ENCODE data around the gene EEA1. TPM values are rescaled to one million over a fixed set of nuclear protein-coding genes. Genes with fewer than 3 reads are reported as not detected.

Gene EEA1
- total RNA-seq, 1 experiment from 2014 or later: 35.7 TPM

DNA sequence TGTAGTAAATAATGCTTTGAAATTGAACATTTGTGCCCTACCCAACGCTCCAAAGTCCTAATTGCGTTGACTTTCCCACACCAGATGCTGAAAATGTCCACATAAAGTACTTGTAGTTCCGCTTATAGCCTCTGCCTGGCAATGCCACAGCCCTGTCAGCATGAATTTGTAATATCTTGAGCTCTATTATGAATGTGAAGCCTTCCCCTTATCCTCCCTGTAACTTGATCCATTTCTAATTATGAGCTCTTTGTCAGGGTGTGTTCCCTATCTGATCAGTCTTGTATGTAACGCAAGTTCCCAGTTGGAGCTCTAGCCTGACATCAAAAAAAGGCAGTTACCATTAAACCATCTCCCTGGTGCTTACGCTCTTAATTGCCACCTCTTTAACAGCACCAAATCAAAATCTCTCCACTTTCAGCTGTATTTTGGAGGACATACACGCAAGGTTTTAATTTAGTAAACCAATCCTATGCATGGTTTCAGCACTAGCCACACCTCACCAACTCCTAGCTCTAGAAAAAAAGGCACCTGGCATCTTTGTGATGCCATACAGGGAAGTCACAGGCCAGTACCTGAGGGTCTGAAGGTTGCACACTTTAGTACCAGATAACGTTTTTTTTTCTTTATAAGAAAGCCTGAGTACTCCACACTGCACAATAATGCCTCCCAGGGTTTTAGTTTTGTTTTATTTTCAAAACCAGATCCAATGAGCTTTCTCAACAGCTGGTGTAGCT lies 69.3 kb downstream of the EEA1 start:
- intact Hi-C loops (cut with micrococcal nuclease; ENCODE audit: unreplicated experiment): no loop called here
- no TSS peak for BruUV-seq (replicated peaks)
- ChIA-PET CTCF (interaction anchor here (0.6 kb wide), 2 partner anchors 208 to 425 kb away, joined by 3 to 7 read pairs; no protein-coding TSS in a partner anchor), POLR2A (ENCODE audit: low non-redundant PET) (no interaction called here)
- peak; percentile 81 for DNase-seq (ENCODE audit: low spot score)
- H3K27ac ChIP-seq (ENCODE audit: low read depth, low read length, poor library complexity, severe bottlenecking): peak overlapping the region; percentile 35
- no peaks in the 10 kb centered on the region for H3K9me3 ChIP-seq (ENCODE audit: low read depth, low read length, poor library complexity, severe bottlenecking)
- TF ChIP-seq CTCF (conservative IDR thresholded peaks at IDR 0.05; ENCODE audit: low read depth, low read length) (0 out of 2 replicates have a peak, but pooled peaks have one; percentile 15), EZH2 (IDR thresholded peaks at IDR 0.05; ENCODE audit: borderline replicate concordance, low read depth, low read length, poor library complexity, severe bottlenecking) (no peak)
- H3K27me3 ChIP-seq (replicated peaks; ENCODE audit: insufficient read depth, low read depth, low read length, poor library complexity): no peaks in the 10 kb centered on the region
- peaks cover 9% of the 10 kb centered on the region for H3K36me3 ChIP-seq (ENCODE audit: insufficient read depth, low read length, poor library complexity, severe bottlenecking)
- peaks cover 14% of the 10 kb centered on the region for H3K4me1 ChIP-seq (ENCODE audit: insufficient read depth, low read length, poor library complexity, severe bottlenecking)
- peak overlapping the region; percentile 6 for H3K4me3 ChIP-seq (ENCODE audit: low read depth, low read length, poor library complexity, severe bottlenecking)

DNA sequence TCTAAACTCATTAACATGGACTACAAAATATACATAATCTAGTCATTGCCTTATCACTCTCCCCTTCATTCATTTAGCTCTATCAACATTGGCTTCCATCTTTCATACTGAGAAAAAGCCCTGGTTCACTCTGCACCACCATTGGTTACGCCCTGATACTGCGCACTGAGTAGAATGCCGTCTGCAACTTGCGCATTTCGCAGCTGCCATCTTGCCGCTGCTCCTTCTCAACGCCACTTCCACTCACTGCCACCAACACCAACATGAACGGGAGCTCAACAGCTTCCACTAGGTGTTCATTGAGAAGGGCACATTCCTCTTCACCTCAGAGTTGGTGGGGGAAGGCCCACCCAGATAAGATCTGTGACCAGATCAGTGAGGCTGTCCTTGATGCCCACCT lies 71.3 kb downstream of the EEA1 start:
- POLR2A ChIA-PET (ENCODE audit: low non-redundant PET): interaction anchor here (0.6 kb wide), 1 partner anchor 297 kb away, joined by 3 read pairs; no protein-coding TSS in a partner anchor
- intact Hi-C loops (cut with micrococcal nuclease; ENCODE audit: unreplicated experiment): no loop called here
- H3K4me3 ChIP-seq (ENCODE audit: low read depth, low read length, poor library complexity, severe bottlenecking): no peak overlapping the region
- CTCF ChIA-PET: no interaction called here
- BruUV-seq (replicated peaks): no TSS peak
- no peak for DNase-seq (ENCODE audit: low spot score)
- no peaks in the 10 kb centered on the region for H3K27me3 ChIP-seq (replicated peaks; ENCODE audit: insufficient read depth, low read depth, low read length, poor library complexity)
- no peaks in the 10 kb centered on the region for H3K9me3 ChIP-seq (ENCODE audit: low read depth, low read length, poor library complexity, severe bottlenecking)
- H3K4me1 ChIP-seq (ENCODE audit: insufficient read depth, low read length, poor library complexity, severe bottlenecking): peaks cover 14% of the 10 kb centered on the region
- no peak for TF ChIP-seq CTCF (conservative IDR thresholded peaks at IDR 0.05; ENCODE audit: low read depth, low read length)
- TF ChIP-seq EZH2 (IDR thresholded peaks at IDR 0.05; ENCODE audit: borderline replicate concordance, low read depth, low read length, poor library complexity, severe bottlenecking): no peak
- peaks cover 9% of the 10 kb centered on the region for H3K36me3 ChIP-seq (ENCODE audit: insufficient read depth, low read length, poor library complexity, severe bottlenecking)
- no peak overlapping the region for H3K27ac ChIP-seq (ENCODE audit: low read depth, low read length, poor library complexity, severe bottlenecking)

DNA sequence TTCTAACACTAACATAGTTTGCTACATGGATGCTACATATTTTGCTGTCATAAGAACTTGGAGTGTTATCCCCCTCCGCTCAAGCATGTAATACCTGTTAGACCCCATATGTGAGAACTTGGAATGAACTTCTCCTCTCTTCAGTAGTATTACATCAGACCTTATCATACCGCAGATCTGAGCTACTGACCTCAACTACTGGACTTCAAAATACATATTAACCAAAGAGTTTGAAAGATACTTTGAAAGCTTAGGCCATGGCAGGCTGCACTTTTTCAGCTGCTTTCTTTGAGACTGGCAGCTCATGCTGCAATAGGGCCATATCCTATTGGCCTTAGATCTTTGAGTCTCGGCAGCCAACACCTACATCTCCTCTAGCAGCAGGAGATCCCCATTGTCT lies 74.8 kb downstream of the EEA1 start:
- BruUV-seq (replicated peaks): no TSS peak
- no peak for TF ChIP-seq CTCF (conservative IDR thresholded peaks at IDR 0.05; ENCODE audit: low read depth, low read length)
- no peak for TF ChIP-seq EZH2 (IDR thresholded peaks at IDR 0.05; ENCODE audit: borderline replicate concordance, low read depth, low read length, poor library complexity, severe bottlenecking)
- Histone ChIP-seq H3K27ac (ENCODE audit: low read depth, low read length, poor library complexity, severe bottlenecking) (no peak overlapping the region), H3K4me3 (ENCODE audit: low read depth, low read length, poor library complexity, severe bottlenecking) (no peak overlapping the region), H3K36me3 (ENCODE audit: insufficient read depth, low read length, poor library complexity, severe bottlenecking) (peaks cover 16% of the 10 kb centered on the region), H3K27me3 (replicated peaks; ENCODE audit: insufficient read depth, low read depth, low read length, poor library complexity) (no peaks in the 10 kb centered on the region), H3K4me1 (ENCODE audit: insufficient read depth, low read length, poor library complexity, severe bottlenecking) (peaks cover 3% of the 10 kb centered on the region), H3K9me3 (ENCODE audit: low read depth, low read length, poor library complexity, severe bottlenecking) (no peaks in the 10 kb centered on the region)
- intact Hi-C loops (cut with micrococcal nuclease; ENCODE audit: unreplicated experiment): no loop called here
- DNase-seq (ENCODE audit: low spot score): no peak
- ChIA-PET CTCF (no interaction called here), POLR2A (ENCODE audit: low non-redundant PET) (no interaction called here)

All from A673 (cell line).